GM10266 (cell line): Measurements from ENCODE around the gene ADGRB3.

Source experiments
- DNase-seq: peaks from one replicate; pipeline ENCODE4 v3.0.0; 2012; ENCODE audit errors: extremely low spot score
- CTCF ChIP-seq: IDR thresholded peaks from 2 replicates; pipeline ENCODE4 v1.5.1; 2012; ENCODE audit warnings: mild to moderate bottlenecking, low read depth; ENCODE audit not compliant: control insufficient read depth, insufficient read depth; ENCODE audit errors: missing control alignments

ADGRB3 gene

GRCh38 chr6:68697394-68697793 is 62.3 kb downstream of the ADGRB3 start:
- no peak for TF ChIP-seq CTCF

GRCh38 chr6:68701159-68701558 is 66.1 kb downstream of the ADGRB3 start:
- DNase-seq, result no peak
- no peak for TF ChIP-seq CTCF

More at GRCh38 chr6:68697394-68697793, 62.3 kb downstream of the ADGRB3 start:
- no peak for DNase-seq

DNA sequence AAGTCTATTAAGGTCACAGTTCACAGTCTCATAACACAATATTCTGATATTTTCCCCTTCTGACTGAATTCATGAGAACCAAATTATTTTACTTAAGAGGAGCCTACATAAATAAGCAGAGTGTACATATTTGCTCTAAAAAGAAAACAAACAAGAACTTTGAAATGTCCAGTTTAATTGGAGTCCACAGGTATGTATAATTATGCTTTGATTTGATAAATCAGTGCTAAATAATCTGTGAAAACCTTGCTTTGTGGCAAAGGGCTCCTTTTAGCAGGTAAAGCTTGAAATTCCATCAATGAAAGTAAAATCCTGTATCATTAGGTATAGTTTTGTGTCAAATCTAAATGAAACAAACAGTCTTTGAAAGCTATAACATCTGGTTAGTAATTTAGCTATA is 69.4 kb downstream of the ADGRB3 start:
- TF ChIP-seq CTCF, result no peak
- no peak for DNase-seq

DNA sequence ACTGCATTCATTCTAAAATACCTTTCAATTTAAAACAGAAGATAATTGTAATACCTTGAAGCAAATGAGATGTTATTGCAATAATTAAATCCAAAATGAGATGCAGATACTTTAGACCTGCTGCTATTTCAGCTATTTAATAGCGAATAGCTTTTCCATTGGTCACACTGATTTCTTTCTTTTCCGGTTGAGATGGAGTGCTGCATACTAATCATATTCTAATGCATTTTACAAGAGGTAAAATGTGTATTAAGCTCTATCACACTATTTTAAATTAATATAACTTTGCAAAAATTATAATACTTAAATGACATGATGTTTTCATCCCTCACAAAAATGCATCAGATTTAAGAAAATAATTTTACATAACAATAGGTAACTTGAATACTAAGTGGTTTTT is 74.0 kb downstream of the ADGRB3 start:
- TF ChIP-seq CTCF, result no peak
- no peak for DNase-seq

GRCh38 chr6:68709882-68710281 is 74.8 kb downstream of the ADGRB3 start:
- no peak for DNase-seq
- TF ChIP-seq CTCF, result no peak

GRCh38 chr6:68710496-68710895 is 75.4 kb downstream of the ADGRB3 start:
- TF ChIP-seq CTCF, result no peak
- no peak for DNase-seq

DNA sequence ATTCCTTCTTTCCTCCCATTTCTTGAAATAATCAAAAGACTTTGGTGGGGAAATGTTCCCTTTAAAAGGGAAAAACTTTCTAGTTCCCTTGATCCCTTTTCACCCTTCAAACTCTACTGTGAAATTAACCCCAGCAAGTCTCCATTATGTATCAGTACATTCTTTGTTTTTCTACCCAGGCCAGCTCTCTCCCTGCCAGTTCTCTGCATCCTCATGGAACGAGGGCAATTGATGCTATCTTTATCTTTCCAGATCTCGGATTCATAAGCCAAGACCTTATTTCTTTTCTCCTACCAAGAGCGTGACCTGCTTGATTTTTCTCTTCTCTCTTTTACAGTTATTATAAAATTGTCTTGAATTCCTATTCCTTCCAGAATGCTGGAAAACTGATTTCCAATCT is 75.8 kb downstream of the ADGRB3 start:
- TF ChIP-seq CTCF, result no peak
- DNase-seq, result no peak
